Measurements from ENCODE around the gene ADAT1. TPM values are rescaled to one million over a fixed set of nuclear protein-coding genes. Genes with fewer than 3 reads are reported as not detected.

ADAT1 gene
- polyA plus RNA-seq, 1 of the 3 experiments (the other 2 are of a cell fraction): 51.1 TPM

DNA sequence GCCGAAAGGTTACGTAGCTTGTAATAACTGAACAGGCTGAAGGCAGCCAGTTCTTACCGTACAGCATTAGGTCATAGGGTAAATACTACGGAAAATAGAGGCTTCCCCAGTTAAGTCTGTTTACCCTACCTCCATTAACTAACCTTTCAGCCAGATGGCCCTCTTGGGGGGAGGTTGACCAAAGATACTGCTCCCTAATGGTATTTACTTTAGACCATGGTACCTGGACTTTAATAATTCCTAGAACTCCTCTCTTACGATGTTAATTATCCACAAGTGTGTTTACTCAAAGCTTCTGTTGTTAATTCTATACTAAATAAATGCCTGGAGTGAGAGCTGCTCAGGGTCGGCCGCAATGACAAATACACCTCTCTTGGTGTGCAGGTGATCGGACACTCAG, 9.8 kb upstream of the ADAT1 start (continued):
- TF ChIP-seq, protein P1, sequence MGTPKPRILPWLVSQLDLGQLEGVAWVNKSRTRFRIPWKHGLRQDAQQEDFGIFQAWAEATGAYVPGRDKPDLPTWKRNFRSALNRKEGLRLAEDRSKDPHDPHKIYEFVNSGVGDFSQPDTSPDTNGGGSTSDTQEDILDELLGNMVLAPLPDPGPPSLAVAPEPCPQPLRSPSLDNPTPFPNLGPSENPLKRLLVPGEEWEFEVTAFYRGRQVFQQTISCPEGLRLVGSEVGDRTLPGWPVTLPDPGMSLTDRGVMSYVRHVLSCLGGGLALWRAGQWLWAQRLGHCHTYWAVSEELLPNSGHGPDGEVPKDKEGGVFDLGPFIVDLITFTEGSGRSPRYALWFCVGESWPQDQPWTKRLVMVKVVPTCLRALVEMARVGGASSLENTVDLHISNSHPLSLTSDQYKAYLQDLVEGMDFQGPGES (IDR thresholded peaks at IDR 0.05; ENCODE audit: low read depth, low read length): no peak
- TF ChIP-seq ZBTB33 (IDR thresholded peaks at IDR 0.05; ENCODE audit: borderline replicate concordance, low read depth): no peak

GRCh38 chr16:75630052-75630451, 7.0 kb upstream of the ADAT1 start:
- CTCF ChIA-PET: no interaction called here
- Histone ChIP-seq H3K36me3 (replicated peaks in 1 of 2; ENCODE audit: control insufficient read depth in 1 of 2, insufficient read depth in 2 of 2, low read length in 1 of 2) (peaks cover 54 to 81% of the 10 kb centered on the region in 2 experiments), H3K27me3 (ENCODE audit: insufficient read depth) (no peaks in the 10 kb centered on the region), H3K4me1 (ENCODE audit: control insufficient read depth in 1 of 2, insufficient read depth in 2 of 2, low read depth in 1 of 2, low read length in 1 of 2) (no peaks in the 10 kb centered on the region), H3K4me3 (ENCODE audit: low read depth in 2 of 2, low read length in 1 of 2) (no peak overlapping the region), H3K4me2 (no peak overlapping the region), H3K27ac (ENCODE audit: low read depth in 2 of 2, low read length in 1 of 2) (no peak overlapping the region), H3K9me2 (no peaks in the 10 kb centered on the region), H3K79me2 (ENCODE audit: insufficient read depth) (no peaks in the 10 kb centered on the region), H3K9ac (no peak overlapping the region), H3F3A (replicated peaks; ENCODE audit: insufficient read depth) (peaks cover 7% of the 10 kb centered on the region), H3K9me3 (no peaks in the 10 kb centered on the region), H4K20me1 (ENCODE audit: insufficient read depth) (no peaks in the 10 kb centered on the region), H2AFZ (ENCODE audit: low read depth) (no peak overlapping the region)
- TF ChIP-seq GATA2 (CRISPR knock-in tag; IDR thresholded peaks at IDR 0.05): no peak
- TF ChIP-seq NRF1 (IDR thresholded peaks at IDR 0.05; ENCODE audit: low read depth, low read length): no peak
- TF ChIP-seq SIN3A (IDR thresholded peaks at IDR 0.05; ENCODE audit: borderline replicate concordance, low read depth, low read length): no peak
- TF ChIP-seq MXI1 (IDR thresholded peaks at IDR 0.05; ENCODE audit: low read depth, low read length): no peak
- no peak for TF ChIP-seq SMC3 (IDR thresholded peaks at IDR 0.05; ENCODE audit: low read depth, low read length)
- no peak for TF ChIP-seq CHD2 (IDR thresholded peaks at IDR 0.05; ENCODE audit: low read length, partially characterized antibody)
- TF ChIP-seq JUND (IDR thresholded peaks at IDR 0.05): no peak
- no peak for TF ChIP-seq RCOR1 (IDR thresholded peaks at IDR 0.05; ENCODE audit: low read length)
- TF ChIP-seq TEAD4 (IDR thresholded peaks at IDR 0.05; ENCODE audit: borderline replicate concordance, insufficient read depth): no peak
- no peak for TF ChIP-seq ELF1 (IDR thresholded peaks at IDR 0.05)
- TF ChIP-seq FOXM1 (IDR thresholded peaks at IDR 0.05; ENCODE audit: low read depth): no peak
- no peak for TF ChIP-seq ZBTB33 (IDR thresholded peaks at IDR 0.05; ENCODE audit: borderline replicate concordance, low read depth)
- TF ChIP-seq FOXJ3 (CRISPR knock-in tag; IDR thresholded peaks at IDR 0.05): no peak
- TF ChIP-seq RFX5 (IDR thresholded peaks at IDR 0.05; ENCODE audit: low read length): no peak
- no peak for TF ChIP-seq PBX3 (IDR thresholded peaks at IDR 0.05)
- TF ChIP-seq RAD21 (IDR thresholded peaks at IDR 0.05; ENCODE audit: low read length): no peak
- POLR2A ChIA-PET: interaction anchor here (1.5 kb wide), 1 partner anchor 17 kb away, joined by 7 read pairs; the partner anchor contains the start of genes KARS1 and TERF2IP
- 81% methylated on average over 3 of the region's 3 CpGs for WGBS (ENCODE audit: low lambda C conversion rate)
- no peak for DNase-seq
